Heart left ventricle (tissue), 16 donors: ENCODE results near the gene LSM14A. TPM values are rescaled to one million over a fixed set of nuclear protein-coding genes. Genes with fewer than 3 reads are reported as not detected.
"Not testable (repeated sequence)": the region's sequence is repeated elsewhere in the genome, so short reads cannot be mapped to it uniquely, and the experiment has no call there.

Experiments
- ATAC-seq, 4 donors: fragments of 200-7000 bp; cut with Tn5 transposase; one replicate each; pipeline ENCODE4 v1.9.1; 2020 to 2022; ENCODE audit warnings: moderate library complexity in 4 of 4, mild to moderate bottlenecking in 3 of 4, moderate number of reproducible peaks in 1 of 4
- DNase-seq, 5 donors: peaks; one replicate each; pipeline ENCODE4 v3.0.0-alpha.2; 2020
- H3K27ac ChIP-seq, 12 donors: fragments of 200-600 bp; sonication (generic) in 4 of 12; one replicate each; pipeline versions ENCODE4 v1.5.0 to v1.8.0; 2016 to 2022; ENCODE audit warnings: mild to moderate bottlenecking in 2 of 12
- H3K27me3 ChIP-seq, 9 donors: fragments of 200-600 bp; sonication (generic) in 2 of 9; one replicate each; pipeline versions ENCODE4 v1.5.1 to v1.8.0; 2016 to 2022; ENCODE audit warnings: mild to moderate bottlenecking in 3 of 9
- H3K36me3 ChIP-seq, 9 donors: fragments of 200-600 bp; sonication (generic) in 2 of 9; one replicate each; pipeline versions ENCODE4 v1.5.0 to v1.8.0; 2018 to 2022; ENCODE audit warnings: mild to moderate bottlenecking in 2 of 9
- H3K4me1 ChIP-seq, 12 donors: fragments of 200-600 bp; sonication (generic) in 4 of 12; one replicate each; pipeline versions ENCODE4 v1.5.0 to v1.8.0; 2016 to 2022; ENCODE audit warnings: mild to moderate bottlenecking in 3 of 12
- H3K4me3 ChIP-seq, 12 donors: fragments of 200-600 bp; sonication (generic) in 4 of 12; one replicate each; pipeline versions ENCODE4 v1.5.0 to v1.8.0; 2017 to 2022; ENCODE audit warnings: mild to moderate bottlenecking in 9 of 12, moderate library complexity in 4 of 12
- H3K9me3 ChIP-seq, 12 donors: fragments of 200-600 bp; sonication (generic) in 4 of 12; one replicate each; pipeline versions ENCODE4 v1.5.0 to v1.8.0; 2016 to 2022; ENCODE audit warnings: mild to moderate bottlenecking in 1 of 12
- CTCF ChIP-seq, 12 donors: fragments of 200-600 bp; sonication (generic) in 4 of 12; IDR thresholded peaks; one replicate each; pipeline versions ENCODE4 v1.5.0 to v1.8.0; 2018 to 2022; ENCODE audit warnings: antibody characterized with exemption in 12 of 12, mild to moderate bottlenecking in 5 of 12
- POLR2A ChIP-seq, 2 donors: fragments of 450-650 bp; IDR thresholded peaks; one replicate each; pipeline ENCODE4 v1.6.1; 2017; ENCODE audit warnings: antibody characterized with exemption in 2 of 2, mild to moderate bottlenecking in 2 of 2, moderate library complexity in 2 of 2
- WGBS, 4 donors: extraction: QIAGEN DNeasy Blood & Tissue Kit in 2 of 4; methylation state at CpG; one replicate each; pipeline versions ENCODE4 v1.1.5 to v1.1.7; 2013 to 2018; 5-methylcytosine and 5-hydroxymethylcytosine counted together
- intact Hi-C, 10 donors: fragments of 100-400 bp; cut with DNase I; formaldehyde crosslinking; loops; one replicate each; pipeline versions ENCODE4 v1.11.1 to v1.14.2; 2022
- polyA plus RNA-seq, 2 donors: library from polyadenylated mRNA; stranded (reverse); fragments of 200-250 nt; gene quantifications; one replicate each; pipeline ENCODE4 v1.2.3, GENCODE V29; 2013
- total RNA-seq, 9 donors: library from RNA; depleted of rRNA in 2 of 9; stranded (reverse); fragments of >200 nt in 2 of 9; fragmentation: NEBNext Ultra II Directional in 3 of 9; extraction: Animal tissue kit (Norgen Biotek cat#: 25700) in 3 of 9; gene quantifications; one replicate each; pipeline versions ENCODE4 v1.1.0 to v1.2.4, GENCODE V29; 2016 to 2023
- donor health status: ischemic (EF 13 %, LVEDD 7.1; RV severe dilation, severe dysfunction).
- donor health status: healthy with polysubstance abuse.
- donor health status: DM: no; HTN: yes; CAD: no.
- donor health status: DM: no; HTN: no; CAD: no.
- donor health status: ischemic (EF 25% LVEDD 6.9; RV normal size, moderate dysfunction).
- donor health status: ischemic (EF 25% LVEDD 5.7; RV mildly dilated, moderate dysfunction).
- donor health status: healthy.
- donor health status: DM: yes; HTN: yes; CAD: no.
- donor health status: ischemic (EF 35%, LVEDD 5.7; RV mildly dilated, moderate dysfunction).
- donor health status: nonischemic (EF 11% LVEDD 7.7; RV severe dilation, severe dysfunction).
- donor health status: DM: yes; HTN: yes; CAD: no.
- donor health status: PGD.
- donor health status: ischemic (EF 29% LVEDD 5.4; RV normal size, mild dysfunction).
- donor health status: nonischemic (EF 23%, LVEDD 6.1; RV moderate dilation, normal function).

Gene LSM14A
- total and polyA plus RNA-seq, 11 donors: 34.6 to 109 (median 70.5) TPM

GRCh38 chr19:34127684-34128189 is 44.6 kb upstream of the LSM14A start:
- Histone ChIP-seq H3K4me1 (no peaks in the 10 kb centered on the region), H3K4me3 (no peak overlapping the region), H3K36me3 (no peaks in the 10 kb centered on the region), H3K9me3 (no peaks in the 10 kb centered on the region), H3K27ac (no peak overlapping the region), H3K27me3 (no peaks in the 10 kb centered on the region)
- intact Hi-C loops: no loop called here
- TF ChIP-seq POLR2A (IDR thresholded peaks at IDR 0.05) (no peak), CTCF (IDR thresholded peaks at IDR 0.05) (no peak)
- WGBS, 4 donors: 86 to 88% (median 86%) methylated on average over 6 of the region's 6 CpGs
- ATAC-seq: no peak
- no peak for DNase-seq

GRCh38 chr19:34128558-34129250 is 43.6 kb upstream of the LSM14A start:
- DNase-seq (no peak), ATAC-seq (no peak)
- no peaks in the 10 kb centered on the region for H3K9me3 ChIP-seq
- 68 to 70% (median 70%) methylated on average over 6 of the region's 6 CpGs for WGBS, 4 donors
- H3K27ac ChIP-seq: no peak overlapping the region
- intact Hi-C loops: loop anchor here in 1 of 10 donors (1.0 kb wide), 1 partner anchor 7 kb away; no protein-coding TSS in a partner anchor
- no peak overlapping the region for H3K4me3 ChIP-seq
- H3K27me3 ChIP-seq: no peaks in the 10 kb centered on the region
- H3K36me3 ChIP-seq: no peaks in the 10 kb centered on the region
- peaks cover 0 to 2% (median 0%) of the 10 kb centered on the region in 12 donors for H3K4me1 ChIP-seq
- TF ChIP-seq POLR2A (IDR thresholded peaks at IDR 0.05) (no peak), CTCF (IDR thresholded peaks at IDR 0.05) (no peak)

GRCh38 chr19:34131100-34131499 is 41.2 kb upstream of the LSM14A start:
- no peak for ATAC-seq
- no peak for DNase-seq
- peaks cover 0 to 14% (median 0%) of the 10 kb centered on the region in 12 donors for H3K4me1 ChIP-seq
- intact Hi-C loops: no loop called here
- no peaks in the 10 kb centered on the region for H3K9me3 ChIP-seq
- no peak for TF ChIP-seq CTCF (IDR thresholded peaks at IDR 0.05)
- TF ChIP-seq POLR2A (IDR thresholded peaks at IDR 0.05): no peak
- no peak overlapping the region for H3K4me3 ChIP-seq
- no peak overlapping the region for H3K27ac ChIP-seq
- H3K36me3 ChIP-seq: no peaks in the 10 kb centered on the region
- no peaks in the 10 kb centered on the region for H3K27me3 ChIP-seq

- DNase-seq, H3K4me3 ChIP-seq, H3K27me3 ChIP-seq, H3K27ac ChIP-seq, intact Hi-C loops, ATAC-seq, H3K36me3 ChIP-seq, H3K9me3 ChIP-seq: not testable (repeated sequence)
- H3K4me1 ChIP-seq: peaks cover 0 to 14% (median 0%) of the 10 kb centered on the region in 12 donors
- 94 to 98% (median 95%) methylated on average over 11 to 24 of the region's 24 CpGs; no CpG with 5 or more reads in 1 of the 4 donors for whole genome bisulfite sequencing, 4 donors
Measured at GRCh38 chr19:34132145-34132544, 40.2 kb upstream of the LSM14A start.

GRCh38 chr19:34132706-34133105 is 39.6 kb upstream of the LSM14A start:
- H3K27me3 ChIP-seq, intact Hi-C loops, H3K36me3 ChIP-seq, H3K9me3 ChIP-seq, H3K4me3 ChIP-seq, DNase-seq, H3K27ac ChIP-seq, ATAC-seq: not testable (repeated sequence)
- H3K4me1 ChIP-seq: peaks cover 0 to 14% (median 0%) of the 10 kb centered on the region in 12 donors
- 89 to 92% methylated on average over 17 to 21 of the region's 32 CpGs; no CpG with 5 or more reads in 2 of the 4 donors for WGBS, 4 donors
